HepG2 (cell line): Measurements from ENCODE around the gene IL3. TPM values are rescaled to one million over a fixed set of nuclear protein-coding genes. Genes with fewer than 3 reads are reported as not detected.

Experiments used
- ATAC-seq: fragments of 200-7000 bp; cut with Tn5 transposase; 3 replicates; pipeline ENCODE4 v1.9.1; 2020; ENCODE audit warnings: mild to moderate bottlenecking, moderate library complexity
- BruUV-seq: library from RNA; stranded (reverse); fragments of 400-500 nt; replicated peaks from 2 replicates; lab custom pipeline; 2021; lab: Mats Ljungman, UMichigan
- CTCF ChIA-PET: fragments of 300-600 bp; formaldehyde crosslinking; extraction: SDS; loops from one replicate; lab custom pipeline; 2021; ENCODE audit warnings: low total read pairs, inconsistent platforms, low intra/inter-chr PET ratio; lab: Yijun Ruan, JAX
- POLR2A ChIA-PET: fragments of 350-600 bp; sonication (Branson Sonifier 250); formaldehyde crosslinking; loops from one replicate; lab custom pipeline; 2020; ENCODE audit warnings: antibody characterized with exemption, inconsistent platforms; lab: Yijun Ruan, JAX
- DNase-seq: peaks from one replicate; pipeline ENCODE4 v3.0.0-alpha.2; 2015; ENCODE audit warnings: low spot score
- FAIRE-seq: peaks from 3 replicates; lab custom pipeline; 2011; peaks lifted over from hg19 to GRCh38; lab: Jason Lieb, UNC
- H2AFZ ChIP-seq: one replicate; pipeline ENCODE4 v1.6.1; 2011; ENCODE audit warnings: low read length, inconsistent platforms
- H3K27ac ChIP-seq: fragments of 300-600 bp; 3 replicates; pipeline ENCODE4 v1.8.0; 2011; ENCODE audit warnings: mixed run types, mild to moderate bottlenecking, mixed read lengths, low read length, inconsistent platforms; ENCODE audit not compliant: insufficient read depth; ENCODE audit errors: extremely low read length
- H3K27me3 ChIP-seq, 2 experiments: fragments of 200-600 bp in 1 of 2; 2 replicates in 1 of 2; 3 replicates in 1 of 2; pipeline versions ENCODE4 v1.6.0 to v1.8.0; 2011; ENCODE audit warnings: low read length in 2 of 2, mild to moderate bottlenecking in 2 of 2, moderate library complexity in 2 of 2, inconsistent platforms in 1 of 2; ENCODE audit not compliant: insufficient read depth in 2 of 2, control insufficient read depth in 1 of 2
- H3K36me3 ChIP-seq, 2 experiments: fragments of 200-600 bp in 1 of 2; replicated peaks in 1 of 2; 2 replicates in 1 of 2; 3 replicates in 1 of 2; pipeline versions ENCODE4 v1.5.1 to v1.8.0; 2011; ENCODE audit warnings: low read length in 2 of 2, inconsistent platforms in 1 of 2; ENCODE audit not compliant: insufficient read depth in 2 of 2, control insufficient read depth in 1 of 2
- H3K4me1 ChIP-seq: 2 replicates; pipeline ENCODE4 v1.5.1; 2012; ENCODE audit warnings: low read length, inconsistent platforms; ENCODE audit not compliant: insufficient read depth
- H3K4me2 ChIP-seq: 2 replicates; pipeline ENCODE4 v1.6.0; 2011; ENCODE audit warnings: low read depth, low read length, inconsistent platforms
- H3K4me3 ChIP-seq, 3 experiments: fragments of 200-600 bp in 1 of 3; sonication (generic), shearing (Covaris generic) in 1 of 3; replicated peaks in 1 of 3; 2 replicates each; pipeline ENCODE4 v1.5.1; 2011 to 2016; ENCODE audit warnings: low read length in 3 of 3, inconsistent platforms in 2 of 3, low read depth in 2 of 3, mild to moderate bottlenecking in 2 of 3, control low read depth in 1 of 3, mixed read lengths in 1 of 3; ENCODE audit not compliant: insufficient read depth in 1 of 3
- H3K79me2 ChIP-seq: one replicate; pipeline ENCODE4 v1.6.1; 2011; ENCODE audit warnings: low read length, inconsistent platforms; ENCODE audit not compliant: insufficient read depth
- H3K9ac ChIP-seq: 2 replicates; pipeline ENCODE4 v1.6.0; 2011; ENCODE audit warnings: mild to moderate bottlenecking, low read depth, low read length, inconsistent platforms; ENCODE audit not compliant: insufficient read depth
- H3K9me3 ChIP-seq: 2 replicates; pipeline ENCODE4 v1.5.1; 2012; ENCODE audit warnings: mild to moderate bottlenecking, low read length
- H4K20me1 ChIP-seq: 2 replicates; pipeline ENCODE4 v1.6.0; 2011; ENCODE audit warnings: inconsistent platforms, mild to moderate bottlenecking, low read length, moderate library complexity; ENCODE audit not compliant: insufficient read depth
- CREB1 ChIP-seq, 2 experiments: fragments of 450-650 bp in 1 of 2; IDR thresholded peaks; 2 replicates each; pipeline ENCODE4 v1.6.1; 2016 to 2017; ENCODE audit warnings: control low read depth in 1 of 2, mild to moderate bottlenecking in 1 of 2, missing compliant biosample characterization in 1 of 2, missing genetic modification characterization in 1 of 2
- FOXK1 ChIP-seq: sonication (generic); formaldehyde crosslinking; IDR thresholded peaks from 2 replicates; pipeline ENCODE4 v1.4.0; 2020; ENCODE audit warnings: low read depth, missing genetic modification reagents, borderline replicate concordance
- ISX ChIP-seq: sonication (generic); formaldehyde crosslinking; conservative IDR thresholded peaks from 2 replicates; pipeline ENCODE4 v1.5.0; 2020; ENCODE audit warnings: missing genetic modification reagents
- ZBTB21 ChIP-seq: sonication (generic); formaldehyde crosslinking; IDR thresholded peaks from 2 replicates; pipeline ENCODE4 v1.4.0; 2020; ENCODE audit warnings: missing genetic modification reagents
- ZNF460 ChIP-seq: sonication (generic); formaldehyde crosslinking; IDR thresholded peaks from 2 replicates; pipeline ENCODE4 v1.5.1; 2020; ENCODE audit warnings: missing genetic modification reagents, mild to moderate bottlenecking, borderline replicate concordance
- ZNF670 ChIP-seq: sonication (generic); formaldehyde crosslinking; IDR thresholded peaks from 2 replicates; pipeline ENCODE4 v1.8.0; 2022; ENCODE audit warnings: mild to moderate bottlenecking, missing genetic modification reagents, borderline replicate concordance
- ZNF740 ChIP-seq: sonication (generic); formaldehyde crosslinking; IDR thresholded peaks from 2 replicates; pipeline ENCODE4 v1.4.0; 2020; ENCODE audit warnings: missing genetic modification reagents
- WGBS: methylation state at CpG from one replicate; pipeline ENCODE4 v1.1.6; 2017; ENCODE audit warnings: low lambda C conversion rate; 5-methylcytosine and 5-hydroxymethylcytosine counted together
- in situ Hi-C: cut with HindIII; loops from 2 replicates; pipeline ENCODE4 v1.10.0; 2017; ENCODE audit warnings: low pct_unique_long_range_greater_than_20kb; ENCODE audit not compliant: extremely low pct_ligation_motif_present
- intact Hi-C: fragments of 100-400 bp; cut with micrococcal nuclease; formaldehyde crosslinking; loops from one replicate; pipeline ENCODE4 v1.10.0; 2022; ENCODE audit not compliant: unreplicated experiment
- polyA plus RNA-seq, 8 experiments: library from polyadenylated mRNA; depleted of rRNA in 3 of 8; stranded (reverse) in 7 of 8; unstranded in 1 of 8; fragments of >200 nt; fragmentation: Illumina TruSeq in 4 of 8; extraction: Trizol in 4 of 8; gene quantifications; 2 replicates each; pipeline versions ENCODE4 v1.2.1 to v1.2.3, GENCODE V29; 2011 to 2016; ENCODE audit warnings: low read depth in 4 of 8, missing spikeins in 1 of 8, mixed read lengths in 1 of 8; ENCODE audit not compliant: insufficient read depth in 1 of 8
- total RNA-seq, 5 experiments: library from RNA; depleted of rRNA; stranded (reverse); fragments of >200 nt; fragmentation: Illumina TruSeq; extraction: Trizol; gene quantifications; 2 replicates each; pipeline ENCODE4 v1.2.3, GENCODE V29; 2016; ENCODE audit warnings: low read depth in 1 of 5
- TF ChIP-seq, protein P1 (sequence below): sonication (generic); formaldehyde crosslinking; IDR thresholded peaks from 2 replicates; pipeline ENCODE4 v1.4.0; 2020; ENCODE audit warnings: missing genetic modification reagents, borderline replicate concordance
- TF ChIP-seq, protein P2 (sequence below): sonication (generic); formaldehyde crosslinking; IDR thresholded peaks from 2 replicates; pipeline ENCODE4 v1.8.0; 2023; ENCODE audit warnings: mild to moderate bottlenecking, missing genetic modification reagents
- TF ChIP-seq, protein P3 (sequence below): sonication (generic); formaldehyde crosslinking; IDR thresholded peaks from 2 replicates; pipeline ENCODE4 v1.4.0; 2020; ENCODE audit warnings: missing genetic modification reagents

Gene IL3
- total and polyA plus RNA-seq, 2 of the 13 experiments (the other 11 are each of a cell fraction or from before 2014, with no cell fraction given): not detected

DNA sequence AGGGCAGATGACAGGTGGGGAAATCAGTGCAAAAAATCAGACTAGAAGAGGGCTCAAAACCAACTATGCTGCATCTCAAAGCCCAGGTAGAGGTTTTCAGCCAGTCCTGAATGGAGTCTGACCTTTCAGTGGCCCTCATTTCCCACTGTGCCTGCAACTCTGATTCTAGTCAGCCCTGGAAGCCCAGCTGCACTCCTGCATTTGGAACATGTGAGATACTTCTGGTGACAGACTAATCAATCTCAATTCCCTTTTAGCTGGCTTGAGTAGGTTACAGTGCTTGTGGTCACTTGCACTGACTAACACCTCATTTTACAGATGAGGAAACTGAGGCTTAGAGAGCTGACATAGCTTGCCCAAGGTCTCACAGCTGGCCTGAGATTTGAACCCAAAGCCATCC lies 41.1 kb upstream of the IL3 start (continued):
- TF ChIP-seq ZNF740: no peak
- TF ChIP-seq, protein P1, sequence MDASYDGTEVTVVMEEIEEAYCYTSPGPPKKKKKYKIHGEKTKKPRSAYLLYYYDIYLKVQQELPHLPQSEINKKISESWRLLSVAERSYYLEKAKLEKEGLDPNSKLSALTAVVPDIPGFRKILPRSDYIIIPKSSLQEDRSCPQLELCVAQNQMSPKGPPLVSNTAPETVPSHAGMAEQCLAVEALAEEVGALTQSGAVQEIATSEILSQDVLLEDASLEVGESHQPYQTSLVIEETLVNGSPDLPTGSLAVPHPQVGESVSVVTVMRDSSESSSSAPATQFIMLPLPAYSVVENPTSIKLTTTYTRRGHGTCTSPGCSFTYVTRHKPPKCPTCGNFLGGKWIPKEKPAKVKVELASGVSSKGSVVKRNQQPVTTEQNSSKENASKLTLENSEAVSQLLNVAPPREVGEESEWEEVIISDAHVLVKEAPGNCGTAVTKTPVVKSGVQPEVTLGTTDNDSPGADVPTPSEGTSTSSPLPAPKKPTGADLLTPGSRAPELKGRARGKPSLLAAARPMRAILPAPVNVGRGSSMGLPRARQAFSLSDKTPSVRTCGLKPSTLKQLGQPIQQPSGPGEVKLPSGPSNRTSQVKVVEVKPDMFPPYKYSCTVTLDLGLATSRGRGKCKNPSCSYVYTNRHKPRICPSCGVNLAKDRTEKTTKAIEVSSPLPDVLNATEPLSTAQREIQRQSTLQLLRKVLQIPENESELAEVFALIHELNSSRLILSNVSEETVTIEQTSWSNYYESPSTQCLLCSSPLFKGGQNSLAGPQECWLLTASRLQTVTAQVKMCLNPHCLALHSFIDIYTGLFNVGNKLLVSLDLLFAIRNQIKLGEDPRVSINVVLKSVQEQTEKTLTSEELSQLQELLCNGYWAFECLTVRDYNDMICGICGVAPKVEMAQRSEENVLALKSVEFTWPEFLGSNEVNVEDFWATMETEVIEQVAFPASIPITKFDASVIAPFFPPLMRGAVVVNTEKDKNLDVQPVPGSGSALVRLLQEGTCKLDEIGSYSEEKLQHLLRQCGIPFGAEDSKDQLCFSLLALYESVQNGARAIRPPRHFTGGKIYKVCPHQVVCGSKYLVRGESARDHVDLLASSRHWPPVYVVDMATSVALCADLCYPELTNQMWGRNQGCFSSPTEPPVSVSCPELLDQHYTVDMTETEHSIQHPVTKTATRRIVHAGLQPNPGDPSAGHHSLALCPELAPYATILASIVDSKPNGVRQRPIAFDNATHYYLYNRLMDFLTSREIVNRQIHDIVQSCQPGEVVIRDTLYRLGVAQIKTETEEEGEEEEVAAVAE: no peak
- no peak for TF ChIP-seq ZNF670
- TF ChIP-seq, protein P2, sequence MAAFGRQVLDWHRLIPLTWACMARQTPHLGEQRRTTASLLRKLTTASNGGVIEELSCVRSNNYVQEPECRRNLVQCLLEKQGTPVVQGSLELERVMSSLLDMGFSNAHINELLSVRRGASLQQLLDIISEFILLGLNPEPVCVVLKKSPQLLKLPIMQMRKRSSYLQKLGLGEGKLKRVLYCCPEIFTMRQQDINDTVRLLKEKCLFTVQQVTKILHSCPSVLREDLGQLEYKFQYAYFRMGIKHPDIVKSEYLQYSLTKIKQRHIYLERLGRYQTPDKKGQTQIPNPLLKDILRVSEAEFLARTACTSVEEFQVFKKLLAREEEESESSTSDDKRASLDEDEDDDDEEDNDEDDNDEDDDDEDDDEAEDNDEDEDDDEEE (CRISPR knock-in tag): no peak
- no peak for TF ChIP-seq ZNF460

GRCh38 chr5:132019857-132020555 lies 40.4 kb upstream of the IL3 start:
- H3K27ac ChIP-seq: no peak overlapping the region
- H3K4me1 ChIP-seq: no peaks in the 10 kb centered on the region
- CTCF ChIA-PET: no interaction called here
- BruUV-seq: no TSS peak
- H2AFZ ChIP-seq: no peak overlapping the region
- no peak overlapping the region for H3K4me2 ChIP-seq
- H3K79me2 ChIP-seq: no peaks in the 10 kb centered on the region
- ATAC-seq (no peak), DNase-seq (no peak), FAIRE-seq (no peak)
- in situ Hi-C loops (loop anchor here (25.0 kb wide), 1 partner anchor 583 kb away; no protein-coding TSS in a partner anchor), intact Hi-C loops (no loop called here)
- WGBS: 7% methylated on average over 6 of the region's 6 CpGs
- H3K36me3 ChIP-seq: no peaks in the 10 kb centered on the region
- no peak overlapping the region for H3K9ac ChIP-seq
- POLR2A ChIA-PET: no interaction called here
- H3K27me3 ChIP-seq: peaks cover 0 to 16% of the 10 kb centered on the region in 2 experiments; a peak in 3 of 5 replicates
- H4K20me1 ChIP-seq: no peaks in the 10 kb centered on the region
- H3K4me3 ChIP-seq: no peak overlapping the region
- H3K9me3 ChIP-seq: no peaks in the 10 kb centered on the region
- TF ChIP-seq ZBTB21 (CRISPR knock-in tag): no peak
- TF ChIP-seq, protein P3, sequence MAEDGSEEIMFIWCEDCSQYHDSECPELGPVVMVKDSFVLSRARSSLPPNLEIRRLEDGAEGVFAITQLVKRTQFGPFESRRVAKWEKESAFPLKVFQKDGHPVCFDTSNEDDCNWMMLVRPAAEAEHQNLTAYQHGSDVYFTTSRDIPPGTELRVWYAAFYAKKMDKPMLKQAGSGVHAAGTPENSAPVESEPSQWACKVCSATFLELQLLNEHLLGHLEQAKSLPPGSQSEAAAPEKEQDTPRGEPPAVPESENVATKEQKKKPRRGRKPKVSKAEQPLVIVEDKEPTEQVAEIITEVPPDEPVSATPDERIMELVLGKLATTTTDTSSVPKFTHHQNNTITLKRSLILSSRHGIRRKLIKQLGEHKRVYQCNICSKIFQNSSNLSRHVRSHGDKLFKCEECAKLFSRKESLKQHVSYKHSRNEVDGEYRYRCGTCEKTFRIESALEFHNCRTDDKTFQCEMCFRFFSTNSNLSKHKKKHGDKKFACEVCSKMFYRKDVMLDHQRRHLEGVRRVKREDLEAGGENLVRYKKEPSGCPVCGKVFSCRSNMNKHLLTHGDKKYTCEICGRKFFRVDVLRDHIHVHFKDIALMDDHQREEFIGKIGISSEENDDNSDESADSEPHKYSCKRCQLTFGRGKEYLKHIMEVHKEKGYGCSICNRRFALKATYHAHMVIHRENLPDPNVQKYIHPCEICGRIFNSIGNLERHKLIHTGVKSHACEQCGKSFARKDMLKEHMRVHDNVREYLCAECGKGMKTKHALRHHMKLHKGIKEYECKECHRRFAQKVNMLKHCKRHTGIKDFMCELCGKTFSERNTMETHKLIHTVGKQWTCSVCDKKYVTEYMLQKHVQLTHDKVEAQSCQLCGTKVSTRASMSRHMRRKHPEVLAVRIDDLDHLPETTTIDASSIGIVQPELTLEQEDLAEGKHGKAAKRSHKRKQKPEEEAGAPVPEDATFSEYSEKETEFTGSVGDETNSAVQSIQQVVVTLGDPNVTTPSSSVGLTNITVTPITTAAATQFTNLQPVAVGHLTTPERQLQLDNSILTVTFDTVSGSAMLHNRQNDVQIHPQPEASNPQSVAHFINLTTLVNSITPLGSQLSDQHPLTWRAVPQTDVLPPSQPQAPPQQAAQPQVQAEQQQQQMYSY (CRISPR knock-in tag): no peak
- TF ChIP-seq CREB1 (IDR thresholded peaks at IDR 0.05): no peak
- TF ChIP-seq CREB1 (CRISPR knock-in tag; IDR thresholded peaks at IDR 0.05): no peak
- no peak for TF ChIP-seq ISX
- TF ChIP-seq FOXK1 (CRISPR knock-in tag): no peak
